CD4-positive, alpha-beta T cell treated with Interleukin-1 beta for 1 hour (primary cell): Measurements from ENCODE around the gene HMGCL.
A peak's percentile ranks its signal among the peaks of the same experiment; 100 is the strongest.
"Not testable (repeated sequence)": the region's sequence is repeated elsewhere in the genome, so short reads cannot be mapped to it uniquely, and the experiment has no call there.

Experiments used
- DNase-seq, 2 donors: peaks; one replicate each; pipeline ENCODE4 v3.0.0-alpha.2; 2020 to 2022

The HMGCL gene

DNA sequence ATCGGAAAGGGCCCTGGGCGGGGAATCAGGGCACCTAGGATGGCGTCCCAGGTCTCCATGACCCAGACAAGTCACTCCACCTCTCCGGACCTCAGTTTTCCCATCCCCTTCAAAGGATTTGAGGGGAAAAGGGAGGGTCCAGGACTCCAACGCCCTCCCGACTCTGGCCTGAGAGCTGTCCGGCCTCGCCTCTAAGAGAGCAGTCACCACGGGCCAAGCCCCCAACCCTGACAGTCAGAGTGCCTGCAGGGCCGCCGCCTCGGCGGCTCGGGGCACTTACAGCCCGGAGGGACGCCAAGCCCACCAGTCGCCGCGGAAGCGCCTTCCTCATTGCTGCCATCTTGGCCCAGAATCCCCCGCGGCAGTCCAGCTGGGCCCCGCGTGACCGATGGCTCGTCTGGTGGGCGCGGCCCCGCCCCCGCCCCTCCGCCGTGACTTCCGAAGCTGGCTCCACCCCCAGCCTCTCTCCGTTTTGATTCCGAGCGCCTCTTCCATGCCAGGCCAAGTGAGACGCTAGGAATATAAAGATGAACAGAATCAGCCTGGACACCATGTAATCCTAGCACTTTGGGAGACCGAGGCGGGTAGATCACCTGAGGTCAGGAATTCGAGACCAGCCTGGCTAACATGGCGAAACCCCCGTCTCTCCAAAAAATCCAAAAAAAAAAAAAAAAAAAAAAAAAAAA, at the start of gene HMGCL:
Gene HMGCL, minus strand, starts transcription at position 354 of the 686 bp plus-strand sequence. Its CDS starts 14 bp downstream, at position 340.
- DNase-seq, result peak; percentile 88

DNA sequence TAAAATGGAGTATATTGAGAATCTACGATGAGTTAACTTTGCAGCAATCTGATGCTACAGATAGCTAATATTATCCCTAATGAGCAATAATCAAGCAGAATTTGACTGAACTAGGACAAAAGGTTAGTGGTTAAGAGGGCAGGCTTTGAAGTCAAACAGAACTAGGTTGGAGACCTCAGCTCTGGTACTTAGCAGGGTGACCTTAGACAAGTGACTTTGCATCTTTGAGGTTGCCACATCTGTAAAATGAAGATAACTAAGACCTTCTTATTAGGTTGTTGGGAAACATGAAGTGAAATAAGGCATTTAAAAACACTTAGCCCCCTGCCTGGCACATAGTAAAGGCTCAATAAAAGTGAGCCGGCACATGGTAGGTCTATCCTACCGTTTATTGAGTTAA, 47.2 kb upstream of the HMGCL start:
- DNase-seq, result no peak

GRCh38 chr1:23869051-23869450, 43.8 kb upstream of the HMGCL start:
- DNase-seq, result peak in 1 of 2 donors; percentile 36

DNA sequence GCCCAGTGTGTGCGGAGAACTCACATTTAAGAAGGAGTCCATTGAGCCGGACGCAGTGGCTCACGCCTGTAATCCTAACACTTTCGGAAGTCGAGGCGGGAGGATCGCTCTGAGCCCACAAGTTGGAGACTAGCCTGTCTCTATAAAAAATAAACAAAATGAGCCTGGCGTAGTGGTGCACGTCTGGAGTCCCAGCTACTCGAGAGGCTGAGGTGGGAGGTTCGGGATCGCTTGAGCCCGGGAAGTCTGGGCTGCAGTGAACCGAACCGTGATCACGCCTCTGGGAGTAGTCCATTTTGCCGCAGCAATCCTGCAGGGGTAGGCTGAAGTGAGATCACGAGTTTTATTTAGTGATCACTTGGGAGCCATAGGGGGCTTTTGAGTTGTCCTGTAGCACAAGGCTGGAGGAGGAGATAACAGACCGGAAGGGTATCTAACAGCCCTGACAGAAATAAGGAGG, 43.4 kb upstream of the HMGCL start:
- no peak for DNase-seq

GRCh38 chr1:23867895-23868556, 42.8 kb upstream of the HMGCL start, which contains the start of gene FUCA1:
TSS of gene FUCA1 (minus strand) at chr1:23868290. CDS start at chr1:23868286, 4 bp downstream.
- peak; percentile 96 to 98 for DNase-seq

GRCh38 chr1:23867542-23867894, 42.3 kb upstream of the HMGCL start:
- no peak for DNase-seq

DNA sequence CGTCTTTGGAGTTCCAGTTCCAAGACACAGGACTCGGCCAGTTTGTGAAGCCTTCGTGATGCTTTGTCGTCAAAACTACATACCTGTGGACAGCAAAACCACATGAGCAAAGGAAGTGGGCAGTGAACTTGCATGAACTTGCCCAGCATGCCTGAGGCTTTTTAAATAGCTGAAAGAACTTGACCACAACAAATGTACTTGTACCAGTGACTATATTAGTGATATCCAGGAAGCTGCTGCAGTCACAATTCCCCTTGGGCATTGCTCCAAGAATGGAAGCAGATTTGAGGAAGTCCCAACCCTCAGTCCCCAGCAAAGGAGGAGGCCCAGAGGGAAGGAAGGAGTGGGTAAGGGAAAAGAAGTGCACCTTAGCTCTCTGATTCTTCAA, 40.3 kb upstream of the HMGCL start:
- no peak for DNase-seq

DNA sequence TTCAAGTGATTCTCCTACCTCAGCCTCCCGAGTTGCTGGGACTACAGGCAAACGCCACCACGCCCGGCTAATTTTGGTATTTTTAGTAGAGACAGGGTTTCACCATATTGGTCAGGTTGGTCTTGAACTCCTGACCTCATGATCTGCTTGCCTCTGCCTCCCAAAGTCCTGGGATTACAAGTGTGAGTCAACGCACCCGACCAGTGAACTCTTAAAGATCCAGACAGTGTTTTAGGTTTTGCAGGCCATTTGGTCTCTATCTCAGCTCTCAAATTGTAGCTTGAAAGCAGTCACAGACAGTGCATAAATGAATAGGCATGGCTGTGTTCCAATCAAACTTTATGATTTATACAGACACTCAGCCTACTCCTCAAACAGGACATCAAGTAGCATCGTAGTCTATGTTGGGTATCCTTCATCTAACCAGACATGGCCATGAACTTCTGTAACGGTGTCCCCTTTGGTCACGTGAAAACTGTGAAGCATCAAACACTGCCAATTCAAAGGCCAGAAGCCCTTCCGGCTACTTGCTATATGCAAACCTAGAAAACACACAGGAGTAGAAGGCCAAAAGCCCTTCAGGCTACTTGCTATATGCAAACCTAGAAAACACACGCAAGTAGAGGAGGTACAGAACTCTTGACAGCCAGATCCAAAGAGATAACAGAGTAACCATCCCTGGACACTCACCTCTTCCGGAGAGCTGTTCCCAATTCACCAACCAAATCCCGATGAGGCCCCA, 39.7 kb upstream of the HMGCL start:
- no peak for DNase-seq

DNA sequence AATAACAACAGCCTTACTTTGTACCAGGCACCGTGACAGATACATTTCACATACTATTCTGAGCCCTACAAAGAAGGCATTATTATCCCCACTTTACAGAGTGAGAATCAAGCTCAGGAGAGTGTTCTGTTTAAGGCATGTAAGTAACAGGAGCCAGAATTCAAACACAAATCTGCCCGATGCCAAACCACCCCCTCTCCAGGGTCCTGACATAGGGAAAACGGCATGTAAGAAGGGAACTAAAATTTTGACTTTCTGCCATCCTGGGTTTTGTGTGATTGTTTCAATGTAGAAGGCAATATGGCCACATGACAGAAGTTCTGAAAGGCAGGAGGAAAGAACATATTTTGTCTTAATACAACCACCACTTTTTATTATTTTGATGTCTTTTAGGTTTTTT, 37.4 kb upstream of the HMGCL start:
- no peak for DNase-seq

DNA sequence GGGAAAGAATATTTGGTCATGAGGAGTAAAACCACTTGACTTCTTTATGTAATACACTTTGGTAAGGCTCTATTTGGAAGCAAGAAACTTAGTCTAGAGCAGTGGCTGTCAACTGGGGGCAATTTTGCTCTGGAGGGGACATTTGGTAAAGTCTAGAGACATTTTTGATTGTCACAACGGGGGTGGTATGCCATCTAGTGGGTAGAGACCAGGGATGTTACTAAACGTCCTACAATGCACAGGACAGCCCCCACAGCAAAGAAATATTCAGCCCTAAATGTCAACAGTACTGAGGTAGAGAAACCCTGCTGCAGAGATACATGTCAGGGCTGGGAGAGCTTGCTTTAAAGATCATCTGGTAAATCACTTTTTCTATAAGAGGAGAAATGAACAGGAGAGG, 29.3 kb upstream of the HMGCL start:
- peak in 1 of 2 donors; percentile 21 for DNase-seq

DNA sequence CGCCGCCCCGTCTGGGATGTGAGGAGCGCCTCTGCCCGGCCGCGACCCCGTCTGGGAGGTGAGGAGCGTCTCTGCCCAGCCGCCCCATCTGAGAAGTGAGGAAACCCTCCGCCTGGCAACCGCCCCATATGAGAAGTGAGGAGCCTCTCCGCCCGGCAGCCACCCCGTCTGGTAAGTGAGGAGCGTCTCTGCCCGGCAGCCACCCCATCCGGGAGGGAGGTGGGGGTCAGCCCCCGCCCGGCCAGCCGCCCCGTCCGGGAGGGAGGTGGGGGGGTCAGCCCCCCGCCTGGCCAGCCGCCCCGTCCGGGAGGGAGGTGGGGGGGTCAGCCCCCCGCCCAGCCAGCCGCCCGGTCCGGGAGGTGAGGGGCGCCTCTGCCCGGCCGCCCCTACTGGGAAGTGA, 27.9 kb upstream of the HMGCL start:
- DNase-seq, result not testable (repeated sequence)

GRCh38 chr1:23851406-23851805, 26.2 kb upstream of the HMGCL start:
- DNase-seq, result not testable (repeated sequence)

DNA sequence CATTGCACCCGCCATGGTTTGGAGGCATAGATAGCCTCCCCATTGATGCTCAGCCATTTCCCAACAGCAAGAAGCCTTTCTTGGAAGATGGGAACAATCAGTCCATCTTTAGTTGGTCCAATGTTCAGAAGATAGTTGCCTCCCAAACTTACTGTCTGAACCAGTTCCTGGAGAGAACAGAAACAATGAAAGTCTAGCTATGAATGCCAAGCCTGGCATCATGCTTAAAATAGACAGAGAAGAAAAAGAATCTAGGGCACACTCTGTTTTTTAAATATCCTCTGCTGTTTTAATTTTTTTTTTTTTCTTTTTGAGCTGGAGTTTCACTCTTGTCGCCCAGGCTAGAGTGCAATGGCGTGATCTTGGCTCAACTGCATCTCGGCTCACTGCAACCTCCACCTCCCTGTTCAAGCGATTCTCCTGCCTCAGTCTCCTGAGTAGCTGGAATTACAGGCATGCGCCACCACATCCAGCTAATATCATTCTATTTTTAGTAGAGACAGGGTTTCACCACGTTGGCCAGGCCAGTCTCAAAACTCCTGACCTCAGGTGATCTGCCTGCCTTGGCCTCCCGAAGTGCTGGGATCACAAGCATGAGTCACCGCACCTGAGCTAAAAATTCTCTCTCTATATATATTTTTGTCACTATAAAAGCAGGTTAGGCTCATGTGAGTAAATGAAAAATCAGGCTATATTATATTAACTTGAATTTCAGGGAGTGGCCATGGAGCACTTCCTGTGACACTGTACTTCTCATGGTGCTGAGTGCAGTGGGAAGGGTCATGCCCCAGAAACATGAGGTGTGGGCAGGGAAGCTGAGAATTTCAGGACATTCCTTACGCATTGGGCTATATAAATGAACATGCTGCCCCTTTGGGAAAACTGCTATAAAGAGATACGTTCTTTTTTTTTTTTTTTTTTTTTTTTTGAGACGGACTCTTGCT, 23.7 kb upstream of the HMGCL start:
- no peak for DNase-seq

GRCh38 chr1:23847482-23848095, 22.4 kb upstream of the HMGCL start:
- DNase-seq, result not testable (repeated sequence)

DNA sequence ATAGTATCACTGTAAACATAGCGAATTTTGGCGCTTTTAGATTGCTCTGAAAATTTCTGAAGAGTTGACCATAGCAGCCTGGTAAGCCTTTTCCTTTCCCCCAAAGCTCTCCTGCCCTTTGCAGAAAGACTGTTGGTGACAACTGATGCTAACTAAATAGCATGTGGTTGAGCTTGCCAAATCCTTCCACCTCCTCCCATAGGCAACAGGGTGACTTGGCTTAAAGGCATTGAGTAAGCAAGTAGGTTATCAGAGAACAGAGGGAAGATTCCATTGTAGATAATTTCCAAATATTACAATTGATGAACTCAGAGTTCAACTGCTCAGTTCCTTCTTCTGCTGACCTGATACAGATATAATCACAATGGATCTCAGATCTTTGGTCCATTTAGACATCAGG, 19.9 kb upstream of the HMGCL start:
- no peak for DNase-seq

DNA sequence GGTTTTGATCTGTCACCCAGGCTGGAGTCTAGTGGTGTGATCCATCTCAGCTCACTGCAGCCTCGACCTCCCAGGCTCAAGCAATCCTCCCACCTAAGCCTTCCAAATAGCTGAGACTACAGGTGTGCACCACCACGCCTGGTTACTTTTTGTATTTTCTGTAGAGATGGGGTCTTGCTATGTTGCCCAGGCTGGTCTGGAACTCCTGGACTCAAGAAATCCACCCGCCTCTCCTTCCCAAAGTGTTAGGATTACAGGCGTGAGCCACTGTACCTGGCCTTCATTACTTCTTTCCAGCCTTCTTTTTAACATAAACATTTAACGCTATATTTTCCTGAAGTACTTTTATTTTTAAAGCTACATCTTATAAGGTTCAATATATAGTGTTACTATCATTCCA, 18.4 kb upstream of the HMGCL start:
- DNase-seq, result no peak

- peak; percentile 77 to 79 for DNase-seq
Measured at GRCh38 chr1:23838401-23838866, 13.2 kb upstream of the HMGCL start.

DNA sequence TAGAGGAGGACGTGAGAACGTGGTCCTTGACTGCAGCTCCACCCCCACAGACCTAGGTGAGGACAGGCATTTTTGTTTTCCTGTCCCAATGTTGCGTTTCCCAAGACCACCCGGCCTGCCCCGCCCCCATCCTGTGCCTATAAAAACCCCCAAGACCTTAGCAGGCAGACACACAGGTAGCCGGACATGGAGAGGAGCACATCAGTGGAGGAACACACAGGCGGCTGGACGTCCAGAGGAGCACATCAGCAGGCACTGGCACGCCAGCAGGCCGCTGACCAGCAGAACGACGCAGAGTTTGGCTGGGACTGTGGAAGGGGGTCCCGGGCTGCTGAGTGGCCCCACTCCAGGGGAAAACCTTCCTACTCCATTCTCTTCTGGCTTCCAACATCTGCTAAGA, 12.7 kb upstream of the HMGCL start:
- no peak for DNase-seq

DNA sequence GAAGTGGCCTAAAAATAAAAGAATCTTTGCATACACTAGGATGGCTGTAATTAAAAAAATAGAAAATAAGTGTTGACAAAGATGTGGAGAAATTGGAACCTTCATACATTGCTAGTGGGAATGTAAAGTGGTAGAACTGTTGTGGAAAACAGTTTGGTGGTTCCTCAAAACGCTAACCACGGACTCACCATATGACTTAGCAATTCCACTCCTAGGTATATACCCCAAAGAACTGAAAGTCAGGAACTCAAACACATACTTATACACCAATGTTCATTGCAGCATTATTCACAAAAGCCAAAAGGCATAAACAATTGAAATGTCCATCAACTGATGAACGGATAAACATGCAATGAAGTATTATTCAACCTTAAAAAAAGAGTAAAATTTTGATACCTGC, 10.8 kb upstream of the HMGCL start:
- no peak for DNase-seq

DNA sequence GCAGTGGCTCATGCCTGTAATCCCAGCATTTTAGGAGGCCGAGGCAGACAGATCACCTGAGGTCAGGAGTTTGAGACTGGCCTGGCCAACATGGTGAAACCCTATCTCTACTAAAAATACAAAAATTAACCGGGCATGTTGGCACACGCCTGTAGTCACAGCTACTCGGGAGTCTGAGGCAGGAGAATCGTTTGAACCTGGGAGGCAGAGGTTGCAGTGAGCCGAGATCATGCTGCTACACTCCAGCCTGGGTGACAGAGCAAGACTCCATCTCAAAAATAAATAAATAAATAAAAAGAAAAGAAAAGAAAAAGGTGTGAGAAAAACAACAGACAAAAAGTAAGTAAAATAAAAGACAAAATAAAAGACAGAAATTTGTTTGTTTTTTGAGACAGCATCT, 8.9 kb upstream of the HMGCL start:
- not testable (repeated sequence) for DNase-seq

- DNase-seq, result no peak
Measured at GRCh38 chr1:23827717-23828116, 2.5 kb upstream of the HMGCL start.

GRCh38 chr1:23826590-23826989, 1.4 kb upstream of the HMGCL start:
- DNase-seq, result not testable (repeated sequence)
